ENCODE results near the gene MTHFD2L. TPM values are rescaled to one million over a fixed set of nuclear protein-coding genes. Genes with fewer than 3 reads are reported as not detected.
A peak's percentile ranks its signal among the peaks of the same experiment; 100 is the strongest.

The MTHFD2L gene
- total and polyA plus RNA-seq, 2 of the 8 experiments (the other 6 are each of a cell fraction or from before 2014, with no cell fraction given), result 5.4 to 15.0 TPM

- H3K27ac ChIP-seq (ENCODE audit: low read depth, low read length), result no peak overlapping the region
- no peak overlapping the region for H2BK120ac ChIP-seq (replicated peaks; ENCODE audit: low read depth, low read length)
- no peak overlapping the region for H4K8ac ChIP-seq (ENCODE audit: extremely low read depth, insufficient read depth, low read length)
- H3K4ac ChIP-seq (replicated peaks; ENCODE audit: insufficient read length, low read depth, low read length), result no peak overlapping the region
- no peaks in the 10 kb centered on the region for H3K36me3 ChIP-seq (ENCODE audit: control insufficient read depth in 2 of 4, insufficient read depth in 4 of 4, low read length in 3 of 4)
- TF ChIP-seq CREB1 (IDR thresholded peaks at IDR 0.05), result no peak
- TF ChIP-seq BRCA1 (IDR thresholded peaks at IDR 0.05; ENCODE audit: low read depth, low read length), result no peak
- TF ChIP-seq SUZ12 (IDR thresholded peaks at IDR 0.05; ENCODE audit: low read length), result no peak
- TF ChIP-seq MAFK (IDR thresholded peaks at IDR 0.05; ENCODE audit: low read depth, low read length), result peak; percentile 16; the same call in 1 of the 2 replicates
- no peak for TF ChIP-seq EGR1 (IDR thresholded peaks at IDR 0.05; ENCODE audit: borderline replicate concordance, low read depth, low read length)
- TF ChIP-seq GABPA (IDR thresholded peaks at IDR 0.05; ENCODE audit: borderline replicate concordance, insufficient read depth, low read length), result no peak
- TF ChIP-seq, protein P1, sequence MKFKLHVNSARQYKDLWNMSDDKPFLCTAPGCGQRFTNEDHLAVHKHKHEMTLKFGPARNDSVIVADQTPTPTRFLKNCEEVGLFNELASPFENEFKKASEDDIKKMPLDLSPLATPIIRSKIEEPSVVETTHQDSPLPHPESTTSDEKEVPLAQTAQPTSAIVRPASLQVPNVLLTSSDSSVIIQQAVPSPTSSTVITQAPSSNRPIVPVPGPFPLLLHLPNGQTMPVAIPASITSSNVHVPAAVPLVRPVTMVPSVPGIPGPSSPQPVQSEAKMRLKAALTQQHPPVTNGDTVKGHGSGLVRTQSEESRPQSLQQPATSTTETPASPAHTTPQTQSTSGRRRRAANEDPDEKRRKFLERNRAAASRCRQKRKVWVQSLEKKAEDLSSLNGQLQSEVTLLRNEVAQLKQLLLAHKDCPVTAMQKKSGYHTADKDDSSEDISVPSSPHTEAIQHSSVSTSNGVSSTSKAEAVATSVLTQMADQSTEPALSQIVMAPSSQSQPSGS (IDR thresholded peaks at IDR 0.05; ENCODE audit: low read length), result no peak
- TF ChIP-seq BCL11A (IDR thresholded peaks at IDR 0.05; ENCODE audit: low read depth in 2 of 2, low read length in 2 of 2), result no peak
- H3K4me3 ChIP-seq (ENCODE audit: extremely low read depth in 1 of 4, insufficient read depth in 2 of 4, low read depth in 3 of 4, low read length in 4 of 4), result no peak overlapping the region
- no peak overlapping the region for H3K4me2 ChIP-seq (ENCODE audit: insufficient read depth in 1 of 2, low read depth in 2 of 2, low read length in 2 of 2)
- H2AFZ ChIP-seq (ENCODE audit: low read length), result no peak overlapping the region
- H4K5ac ChIP-seq (ENCODE audit: insufficient read length, low read depth, low read length), result no peak overlapping the region
- FAIRE-seq (no peak), DNase-seq (ENCODE audit: low read depth in 1 of 2, low spot score in 2 of 2) (no peak)
- ChIA-PET POLR2A (ENCODE audit: partially characterized antibody) (interaction anchor here (1.0 to 2.8 kb wide), 2 partner anchors 8 to 10 kb away, joined by 3 to 8 read pairs; partner anchors contain the start of gene CXCL2), CTCF (ENCODE audit: partially characterized antibody) (interaction anchor here (1.3 to 2.7 kb wide), 3 partner anchors 8 to 379 kb away, joined by 3 to 8 read pairs (median 3); partner anchors contain the start of gene CXCL2)
- no peak overlapping the region for H3K14ac ChIP-seq (ENCODE audit: insufficient read length)
- no peak overlapping the region for H3K9ac ChIP-seq (replicated peaks in 1 of 4; ENCODE audit: extremely low read depth in 1 of 4, low read depth in 3 of 4, low read length in 3 of 4)
- H2BK5ac ChIP-seq (ENCODE audit: low read depth, low read length), result no peak overlapping the region
- H4K20me1 ChIP-seq (replicated peaks in 1 of 2; ENCODE audit: control insufficient read depth in 1 of 2, insufficient read depth in 2 of 2, low read length in 2 of 2), result no peaks in the 10 kb centered on the region
- H3K79me2 ChIP-seq (ENCODE audit: control insufficient read depth in 1 of 2, insufficient read depth in 2 of 2, low read length in 2 of 2), result no peaks in the 10 kb centered on the region
- no peak overlapping the region for H3K56ac ChIP-seq (replicated peaks; ENCODE audit: insufficient read length, low read depth, low read length)
- H2BK15ac ChIP-seq (ENCODE audit: low read length), result no peak overlapping the region
- H3K79me1 ChIP-seq (ENCODE audit: low read depth, low read length), result no peaks in the 10 kb centered on the region
- no peak overlapping the region for H2BK20ac ChIP-seq (ENCODE audit: low read length)
- H3K9me3 ChIP-seq (ENCODE audit: insufficient read depth in 2 of 2, low read depth in 1 of 2, low read length in 1 of 2), result no peaks in the 10 kb centered on the region
- no peaks in the 10 kb centered on the region for H3K23me2 ChIP-seq (ENCODE audit: low read depth, low read length)
- 97% methylated on average over 1 of the region's 1 CpG; no CpG with 5 or more reads in 1 of the 2 experiments for WGBS, 2 experiments (ENCODE audit: extremely low coverage in 1 of 2, insufficient coverage in 1 of 2, insufficient read length in 1 of 2, insufficient replicate concordance in 2 of 2, low coverage in 1 of 2, low lambda C conversion rate in 2 of 2, missing lambda C conversion rate in 1 of 2)
- H3K18ac ChIP-seq (ENCODE audit: extremely low read depth, low read length), result no peak overlapping the region
- no peak overlapping the region for H2AK5ac ChIP-seq (ENCODE audit: low read depth, low read length)
- peaks cover 0 to 1% (median 0%) of the 10 kb centered on the region in 4 experiments; a peak in 1 of 7 replicates for H3K27me3 ChIP-seq (replicated peaks in 1 of 4; ENCODE audit: control insufficient read depth in 3 of 4, extremely low read depth in 1 of 4, insufficient read depth in 3 of 4, low read length in 3 of 4)
- no peak overlapping the region for H4K91ac ChIP-seq (replicated peaks; ENCODE audit: insufficient read length, low read length)
- no peak overlapping the region for H3K23ac ChIP-seq (ENCODE audit: insufficient read length)
- peaks cover 0 to 7% (median 0%) of the 10 kb centered on the region in 4 experiments; a peak in 1 of 7 replicates for H3K4me1 ChIP-seq (replicated peaks in 1 of 4; ENCODE audit: control insufficient read depth in 3 of 4, insufficient read depth in 4 of 4, low read length in 3 of 4)
- H2BK12ac ChIP-seq (ENCODE audit: low read depth, low read length), result no peak overlapping the region
Observed at GRCh38 chr4:74108457-74109115, 49.3 kb upstream of the MTHFD2L start.

Measured in H1 (cell line).